Karpas-422 (cell line): ENCODE data around the gene DHTKD1. TPM values are rescaled to one million over a fixed set of nuclear protein-coding genes. Genes with fewer than 3 reads are reported as not detected.
"Not testable (repeated sequence)": the region's sequence is repeated elsewhere in the genome, so short reads cannot be mapped to it uniquely, and the experiment has no call there.

Experiments used
- DNase-seq: peaks from one replicate; pipeline ENCODE4 v3.0.0-alpha.2; 2015
- H2AFZ ChIP-seq: fragments of 200-600 bp; sonication (generic); 2 replicates; pipeline ENCODE4 v1.6.1; 2014; ENCODE audit warnings: antibody characterized with exemption, low read length, mixed read lengths
- H3K27ac ChIP-seq: fragments of 200-600 bp; sonication (generic); 2 replicates; pipeline ENCODE4 v1.5.1; 2014; ENCODE audit warnings: mild to moderate bottlenecking, low read length, moderate library complexity
- H3K27me3 ChIP-seq: fragments of 200-600 bp; sonication (generic); 2 replicates; pipeline ENCODE4 v1.6.1; 2014; ENCODE audit warnings: low read length, mixed read lengths
- H3K36me3 ChIP-seq: fragments of 200-600 bp; sonication (generic); 2 replicates; pipeline ENCODE4 v1.6.1; 2014; ENCODE audit warnings: low read length, mixed read lengths; ENCODE audit not compliant: insufficient read depth
- H3K4me1 ChIP-seq: fragments of 200-600 bp; sonication (generic); 2 replicates; pipeline ENCODE4 v1.6.1; 2014; ENCODE audit warnings: mild to moderate bottlenecking, low read length, mixed read lengths
- H3K4me2 ChIP-seq: fragments of 200-600 bp; sonication (generic); 2 replicates; pipeline ENCODE4 v1.6.1; 2014; ENCODE audit warnings: low read length, low read depth, mild to moderate bottlenecking; ENCODE audit not compliant: poor library complexity, severe bottlenecking
- H3K4me3 ChIP-seq: fragments of 200-600 bp; sonication (generic); 2 replicates; pipeline ENCODE4 v1.5.1; 2014; ENCODE audit warnings: mild to moderate bottlenecking, antibody characterized with exemption, low read length, mixed read lengths
- H3K79me2 ChIP-seq: fragments of 200-600 bp; sonication (generic); 2 replicates; pipeline ENCODE4 v1.6.1; 2014; ENCODE audit warnings: mild to moderate bottlenecking, low read length, mixed read lengths
- H3K9ac ChIP-seq: fragments of 200-600 bp; sonication (generic); 2 replicates; pipeline ENCODE4 v1.6.0; 2014; ENCODE audit warnings: low read length
- H3K9me2 ChIP-seq: fragments of 200-600 bp; sonication (generic), shearing (Covaris generic); replicated peaks from 2 replicates; pipeline ENCODE4 v1.6.0; 2014; ENCODE audit warnings: mild to moderate bottlenecking, low read length, moderate library complexity; ENCODE audit not compliant: insufficient read depth
- H3K9me3 ChIP-seq: fragments of 300-700, 200-600 bp; sonication (generic); 2 replicates; pipeline ENCODE4 v1.6.1; 2014; ENCODE audit warnings: low read length, mixed read lengths
- H4K20me1 ChIP-seq: fragments of 200-600 bp; sonication (generic); 2 replicates; pipeline ENCODE4 v1.6.1; 2014; ENCODE audit warnings: mild to moderate bottlenecking, antibody characterized with exemption, low read length, low read depth; ENCODE audit not compliant: insufficient read depth
- small RNA-seq: library from RNA; depleted of rRNA; stranded (forward); fragments of <200 nt; gene quantifications from one replicate; pipeline ENCODE3, GENCODE V24; 2014
- total RNA-seq: library from RNA; depleted of rRNA; stranded (reverse); fragments of >200 nt; shearing (Covaris generic); gene quantifications from 2 replicates; pipeline ENCODE4 v1.2.3, GENCODE V29; 2014; ENCODE audit warnings: low replicate concordance; rRNA removed

DHTKD1 gene
- total RNA-seq, 1 experiment from 2014 or later, result 27.3 TPM

DNA sequence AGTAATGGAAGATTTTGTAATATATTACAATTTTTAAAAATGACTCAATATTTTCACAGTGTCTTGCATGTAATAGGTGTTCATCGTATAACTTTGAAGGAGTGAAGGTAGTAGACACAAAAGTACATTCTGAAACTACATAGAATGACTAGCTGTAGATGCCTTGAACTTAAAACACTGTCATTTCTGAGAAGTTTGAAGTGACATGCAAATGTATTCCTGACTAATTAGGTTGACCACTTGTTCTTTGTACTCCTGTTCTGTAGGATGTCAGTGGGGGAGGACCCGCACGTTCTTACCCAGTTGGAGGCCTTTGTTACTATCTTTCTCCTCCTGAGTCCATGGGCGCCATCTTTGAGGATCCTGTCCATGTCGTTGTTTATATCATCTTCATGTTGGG, 91.9 kb downstream of the DHTKD1 start:
- H4K20me1 ChIP-seq, result no peaks in the 10 kb centered on the region
- H3K9ac ChIP-seq, result no peak overlapping the region
- no peaks in the 10 kb centered on the region for H3K27me3 ChIP-seq
- H3K27ac ChIP-seq, result no peak overlapping the region
- H3K9me3 ChIP-seq, result no peaks in the 10 kb centered on the region
- no peak overlapping the region for H3K4me2 ChIP-seq
- H3K36me3 ChIP-seq, result peaks cover 22% of the 10 kb centered on the region; the same call in 1 of the 2 replicates
- H3K4me3 ChIP-seq, result no peak overlapping the region
- DNase-seq, result no peak
- no peaks in the 10 kb centered on the region for H3K79me2 ChIP-seq
- H3K4me1 ChIP-seq, result no peaks in the 10 kb centered on the region
- no peaks in the 10 kb centered on the region for H3K9me2 ChIP-seq
- no peak overlapping the region for H2AFZ ChIP-seq

DNA sequence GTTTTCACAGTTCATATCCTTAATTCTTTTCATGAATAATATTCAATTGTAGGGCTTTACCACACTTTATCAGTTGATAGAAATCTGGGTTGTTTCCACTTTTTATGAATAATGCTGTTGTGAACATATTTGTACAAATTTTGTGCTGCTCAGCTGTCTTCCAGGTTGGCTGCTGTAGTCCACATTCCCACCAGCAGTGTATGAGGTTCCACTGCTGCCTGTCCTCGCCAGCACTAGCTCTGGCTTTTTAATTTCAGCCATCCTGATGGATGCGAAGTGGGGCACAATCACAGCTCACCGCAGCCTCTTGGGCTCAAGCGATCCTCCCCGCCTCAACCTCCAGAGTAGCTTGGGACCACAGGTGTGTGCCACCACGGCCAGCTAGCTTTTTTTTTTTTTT, 94.2 kb downstream of the DHTKD1 start:
- no peak overlapping the region for H3K4me3 ChIP-seq
- no peaks in the 10 kb centered on the region for H3K27me3 ChIP-seq
- no peak overlapping the region for H2AFZ ChIP-seq
- H3K9me3 ChIP-seq, result no peaks in the 10 kb centered on the region
- no peak overlapping the region for H3K27ac ChIP-seq
- no peak overlapping the region for H3K4me2 ChIP-seq
- H3K79me2 ChIP-seq, result no peaks in the 10 kb centered on the region
- H3K4me1 ChIP-seq, result no peaks in the 10 kb centered on the region
- H3K36me3 ChIP-seq, result peaks cover 38% of the 10 kb centered on the region; the same call in 1 of the 2 replicates
- no peaks in the 10 kb centered on the region for H3K9me2 ChIP-seq
- no peaks in the 10 kb centered on the region for H4K20me1 ChIP-seq
- H3K9ac ChIP-seq, result no peak overlapping the region
- no peak for DNase-seq

DNA sequence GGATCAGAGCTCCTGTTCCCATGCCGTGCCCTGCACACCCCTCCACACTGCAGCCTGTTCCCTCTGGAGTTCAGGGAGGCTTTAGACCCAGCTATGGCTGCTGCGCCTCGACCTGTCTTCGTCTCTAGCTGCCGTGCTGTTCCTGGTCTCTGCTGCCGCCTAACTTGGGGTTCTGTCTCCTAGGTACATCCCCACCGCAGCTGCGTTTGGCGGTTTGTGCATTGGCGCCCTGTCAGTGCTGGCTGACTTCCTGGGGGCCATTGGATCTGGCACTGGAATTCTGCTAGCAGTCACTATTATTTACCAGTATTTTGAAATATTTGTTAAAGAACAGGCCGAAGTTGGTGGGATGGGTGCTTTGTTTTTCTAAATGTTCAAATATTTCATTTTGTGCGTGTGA, 95.3 kb downstream of the DHTKD1 start:
- Histone ChIP-seq H2AFZ (no peak overlapping the region), H3K27ac (no peak overlapping the region), H3K9me3 (no peaks in the 10 kb centered on the region), H4K20me1 (no peaks in the 10 kb centered on the region), H3K4me2 (no peak overlapping the region), H3K9me2 (no peaks in the 10 kb centered on the region), H3K79me2 (no peaks in the 10 kb centered on the region), H3K9ac (no peak overlapping the region), H3K36me3 (peaks cover 37% of the 10 kb centered on the region; the same call in 1 of the 2 replicates), H3K4me3 (no peak overlapping the region), H3K4me1 (no peaks in the 10 kb centered on the region), H3K27me3 (no peaks in the 10 kb centered on the region)
- DNase-seq, result no peak

DNA sequence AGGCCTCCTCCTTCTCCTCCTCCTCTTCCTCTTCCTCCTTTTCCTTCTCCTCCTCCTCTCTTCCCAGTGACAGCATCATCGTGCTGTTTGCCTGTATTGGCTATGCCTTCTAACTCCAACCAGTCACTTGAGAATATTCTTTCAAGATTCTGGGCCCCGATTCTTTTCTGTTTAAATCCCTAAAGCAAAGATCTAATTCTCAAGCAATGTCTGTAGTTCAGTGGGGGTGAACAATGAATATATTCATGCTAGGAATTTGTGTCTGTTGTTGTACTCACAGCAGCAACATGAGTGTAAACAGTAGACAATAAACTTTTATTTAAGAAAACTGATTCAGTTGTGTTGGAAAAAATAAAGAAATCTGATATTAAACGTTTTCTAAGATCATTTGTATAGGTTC, 96.3 kb downstream of the DHTKD1 start:
- no peak overlapping the region for H3K9ac ChIP-seq
- no peak overlapping the region for H3K4me2 ChIP-seq
- H3K27ac ChIP-seq, result no peak overlapping the region
- H3K4me3 ChIP-seq, result no peak overlapping the region
- no peaks in the 10 kb centered on the region for H3K9me3 ChIP-seq
- DNase-seq, result no peak
- no peaks in the 10 kb centered on the region for H4K20me1 ChIP-seq
- no peaks in the 10 kb centered on the region for H3K27me3 ChIP-seq
- H3K79me2 ChIP-seq, result no peaks in the 10 kb centered on the region
- peaks cover 47% of the 10 kb centered on the region; the same call in 1 of the 2 replicates for H3K36me3 ChIP-seq
- H3K4me1 ChIP-seq, result no peaks in the 10 kb centered on the region
- H2AFZ ChIP-seq, result no peak overlapping the region
- no peaks in the 10 kb centered on the region for H3K9me2 ChIP-seq

DNA sequence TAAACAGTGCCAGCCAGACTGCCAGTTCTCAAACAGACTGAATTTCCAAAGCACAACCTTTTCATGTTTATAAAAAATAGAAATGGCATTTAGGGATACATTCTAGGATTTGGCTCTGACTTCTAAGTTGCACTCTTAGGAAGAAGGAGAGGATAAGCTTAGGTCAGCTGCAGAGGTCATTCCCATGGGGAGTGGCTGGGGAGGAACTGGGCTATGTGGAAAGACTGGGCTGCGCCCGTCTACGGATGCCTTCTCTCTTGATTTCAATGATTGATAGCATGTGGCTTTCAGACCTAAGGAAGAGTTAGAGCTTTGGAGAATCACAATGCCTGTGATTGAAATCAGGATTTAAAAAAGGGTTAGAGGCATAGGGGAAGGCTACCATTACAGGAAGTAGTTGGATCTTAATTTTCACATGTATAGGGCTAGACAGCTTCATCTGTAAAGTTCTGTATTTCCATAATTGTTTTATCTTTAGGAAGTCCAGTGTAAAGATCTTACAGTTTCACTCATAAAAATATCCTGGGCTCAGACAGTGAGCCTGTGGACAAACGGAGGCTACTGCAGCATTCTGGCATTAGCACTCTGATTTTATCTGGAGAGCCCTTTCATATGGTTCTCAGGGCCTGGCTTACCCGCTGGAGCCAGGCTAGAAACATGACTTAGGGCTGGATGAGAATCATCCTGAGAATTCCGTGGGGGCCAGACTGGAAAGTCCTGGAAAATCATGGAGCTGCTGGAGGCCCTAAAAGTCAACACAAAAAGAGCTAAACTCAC, 97.4 kb downstream of the DHTKD1 start:
- Histone ChIP-seq H3K9me2 (no peaks in the 10 kb centered on the region), H4K20me1 (no peaks in the 10 kb centered on the region), H3K27me3 (no peaks in the 10 kb centered on the region), H3K4me3 (no peak overlapping the region), H3K9ac (no peak overlapping the region), H2AFZ (no peak overlapping the region), H3K4me1 (no peaks in the 10 kb centered on the region), H3K9me3 (no peaks in the 10 kb centered on the region), H3K79me2 (no peaks in the 10 kb centered on the region), H3K27ac (no peak overlapping the region), H3K4me2 (no peak overlapping the region), H3K36me3 (peaks cover 51% of the 10 kb centered on the region; the same call in 1 of the 2 replicates)
- DNase-seq, result no peak

DNA sequence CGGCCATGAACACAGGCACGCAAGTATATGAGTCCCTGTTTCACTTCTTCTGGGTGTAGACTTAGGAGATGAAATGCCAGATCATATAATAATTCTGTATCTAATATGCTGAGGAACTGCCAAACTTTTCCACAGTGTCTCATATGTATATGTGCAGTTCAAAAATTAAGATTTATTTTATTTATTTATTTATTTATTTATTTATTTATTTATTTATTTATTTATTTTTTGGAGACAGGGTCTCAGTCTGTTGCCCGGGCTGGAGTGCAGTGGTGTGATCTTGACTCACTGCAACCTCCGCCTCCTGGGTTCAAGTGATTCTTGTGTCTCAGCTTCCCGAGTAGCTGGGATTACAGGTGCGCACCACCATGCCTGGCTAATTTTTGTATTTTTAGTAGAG, 102.8 kb downstream of the DHTKD1 start:
- H3K27me3 ChIP-seq, H3K27ac ChIP-seq, H3K4me2 ChIP-seq, DNase-seq, H2AFZ ChIP-seq, H4K20me1 ChIP-seq, H3K4me1 ChIP-seq, H3K79me2 ChIP-seq, H3K9me3 ChIP-seq, H3K9me2 ChIP-seq, H3K9ac ChIP-seq, H3K4me3 ChIP-seq: not testable (repeated sequence)
- peaks cover 30% of the 10 kb centered on the region; the same call in 1 of the 2 replicates for H3K36me3 ChIP-seq

Small RNA genes lying within 50 kb of the gene (small RNA-seq; reads per million reads assigned to genes)
- gene MIR548AK (not detected), gene RNU6-88P (not detected)

Other genes with a start within 250 kb of the DHTKD1 start
- not detected in 2 replicates for gene PROSER2, start 245.6 kb upstream of the DHTKD1 start, total RNA-seq
- 19.1 and 23.4 TPM in 2 replicates for gene UPF2, start 26.1 kb upstream of the DHTKD1 start, total RNA-seq
- gene SEC61A2, start 60.7 kb downstream of the DHTKD1 start, total RNA-seq, result 6.6 and 17.7 TPM in 2 replicates
- gene NUDT5, start 126.9 kb downstream of the DHTKD1 start, total RNA-seq, result 73.2 and 96.9 TPM in 2 replicates
- gene CDC123, start 127.2 kb downstream of the DHTKD1 start, total RNA-seq, result 82.9 and 138 TPM in 2 replicates